ENCODE results near the gene MYH7.

MYH7 gene

DNA sequence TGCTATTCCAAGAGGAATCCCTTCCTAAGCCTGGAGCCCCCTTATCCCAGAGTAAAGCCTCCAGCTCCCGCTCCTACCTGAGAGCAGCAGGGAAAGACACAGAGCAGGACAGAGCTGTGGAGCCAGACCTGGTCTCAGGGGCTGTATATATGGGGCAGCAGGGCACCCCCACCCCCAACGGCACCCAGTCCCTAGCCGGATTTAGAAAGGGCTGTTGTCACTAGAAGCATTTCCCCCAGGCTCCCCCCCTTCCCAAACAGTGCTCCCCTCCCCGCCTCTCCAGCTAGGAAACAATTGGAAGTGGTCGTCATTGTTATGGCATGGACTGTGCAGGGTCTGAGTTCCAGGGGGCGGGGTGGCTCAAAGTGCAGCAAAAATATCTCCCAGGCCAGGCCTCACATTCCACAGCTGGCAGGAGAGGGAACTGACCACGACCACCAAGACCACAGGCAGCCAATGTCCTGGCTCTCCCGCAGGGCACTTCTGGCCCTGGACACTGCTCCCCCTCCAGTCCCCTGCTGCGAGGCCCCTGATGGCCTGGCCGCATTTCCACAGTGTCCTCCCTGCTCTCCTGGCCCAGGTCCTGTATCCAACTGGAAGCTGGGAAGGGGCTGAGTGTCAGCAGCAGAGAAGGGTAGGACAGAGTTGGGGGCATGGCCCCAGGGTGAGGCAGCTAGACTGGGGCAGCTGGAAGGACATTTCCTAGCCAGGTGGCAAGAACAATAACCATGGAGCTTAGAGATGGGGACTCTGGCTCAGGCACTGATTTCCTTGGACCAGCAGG, at the start of gene MYH7:
MYH7 (minus strand) TSS at position 118 of the 784 bp plus-strand sequence. CDS start 1,928 bp downstream, outside the sequence.
- no peak for DNase-seq

DNA sequence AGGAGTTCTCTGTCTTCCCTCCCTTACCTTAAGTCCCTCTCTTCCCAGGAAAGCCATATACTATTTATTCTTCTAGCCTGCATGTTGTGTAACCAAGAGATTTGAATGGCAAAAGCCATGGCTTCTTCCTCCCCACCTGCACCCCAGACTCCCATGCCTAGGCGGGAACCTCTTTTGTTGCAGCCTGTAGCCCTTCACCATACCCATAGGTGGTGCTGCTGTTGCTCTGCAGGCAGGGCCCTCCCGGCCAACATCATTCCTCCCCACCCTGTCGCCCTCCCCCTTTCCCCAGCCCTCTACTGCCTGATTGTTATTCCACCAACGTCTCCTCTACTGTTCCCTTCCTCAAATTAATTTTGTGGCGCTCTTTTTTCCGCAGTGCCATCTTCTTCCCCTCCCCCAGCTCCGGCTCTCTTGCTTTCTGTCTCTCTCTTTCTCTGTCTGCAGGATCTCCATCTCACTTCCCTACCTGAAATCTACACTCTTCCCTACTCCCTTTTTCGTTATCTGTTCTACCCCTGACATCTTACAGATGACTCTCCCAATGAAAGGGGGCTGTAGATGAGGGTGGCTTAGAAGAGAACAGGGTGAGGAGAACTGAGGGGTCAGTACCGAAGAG, 47.9 kb upstream of the MYH7 start:
- peak; percentile 73 for DNase-seq

DNA sequence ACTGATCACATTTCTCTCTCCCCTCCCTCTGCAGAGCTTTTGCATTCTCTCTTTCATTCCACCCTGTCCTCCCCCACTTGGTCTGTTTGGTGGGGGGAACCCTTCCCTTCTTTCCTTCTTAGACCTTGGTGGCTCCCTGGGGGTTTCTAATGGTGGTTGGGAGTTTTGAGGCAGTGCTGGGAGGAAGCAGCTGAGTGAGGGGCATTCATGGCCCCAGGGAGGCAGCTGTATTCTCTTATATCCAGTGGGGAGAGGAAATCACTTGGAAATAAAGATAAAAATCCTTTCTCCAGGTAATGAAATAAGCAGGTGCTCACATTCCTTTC, 47.3 kb upstream of the MYH7 start:
- DNase-seq = no peak

DNA sequence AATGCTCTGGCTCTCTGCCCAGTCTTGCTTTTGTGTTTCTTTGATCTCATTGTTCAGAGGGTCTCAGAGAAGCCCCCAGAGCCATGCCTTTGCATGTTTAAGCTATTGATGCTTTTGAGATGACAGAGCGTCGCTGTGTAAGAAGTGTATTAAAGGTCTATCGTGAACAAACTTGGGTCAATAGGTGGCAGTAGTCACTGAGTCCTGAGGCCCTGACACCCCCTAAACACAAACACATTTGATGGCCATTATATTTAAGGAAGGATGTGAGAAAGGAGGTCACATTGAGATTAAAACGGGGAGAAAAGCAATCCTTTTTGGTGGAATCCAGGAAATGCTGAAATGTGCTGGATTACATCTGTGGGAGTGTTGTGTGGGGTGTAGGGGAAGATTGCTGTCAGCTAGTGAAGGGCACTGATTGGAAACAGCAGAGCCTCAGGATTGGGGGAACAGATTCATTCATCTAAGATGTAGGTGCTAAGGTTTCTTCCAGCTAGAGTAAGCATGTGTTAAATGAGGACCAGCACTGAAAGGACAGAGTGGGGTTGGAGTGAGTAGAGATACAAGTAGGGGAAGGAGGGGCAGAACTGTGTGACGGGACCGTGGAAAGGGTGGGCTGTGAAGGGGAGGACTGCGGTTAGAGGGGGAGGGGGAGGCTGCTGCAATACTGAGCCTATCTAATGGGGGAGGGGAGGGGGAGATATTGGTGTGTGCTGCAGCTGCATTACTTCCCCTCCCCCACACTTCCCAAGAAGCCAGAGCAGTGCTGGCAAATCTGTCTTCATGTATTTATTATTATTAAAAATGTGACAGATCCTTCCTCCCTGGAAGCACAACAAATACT, 46.7 kb upstream of the MYH7 start:
- no peak for DNase-seq

DNA sequence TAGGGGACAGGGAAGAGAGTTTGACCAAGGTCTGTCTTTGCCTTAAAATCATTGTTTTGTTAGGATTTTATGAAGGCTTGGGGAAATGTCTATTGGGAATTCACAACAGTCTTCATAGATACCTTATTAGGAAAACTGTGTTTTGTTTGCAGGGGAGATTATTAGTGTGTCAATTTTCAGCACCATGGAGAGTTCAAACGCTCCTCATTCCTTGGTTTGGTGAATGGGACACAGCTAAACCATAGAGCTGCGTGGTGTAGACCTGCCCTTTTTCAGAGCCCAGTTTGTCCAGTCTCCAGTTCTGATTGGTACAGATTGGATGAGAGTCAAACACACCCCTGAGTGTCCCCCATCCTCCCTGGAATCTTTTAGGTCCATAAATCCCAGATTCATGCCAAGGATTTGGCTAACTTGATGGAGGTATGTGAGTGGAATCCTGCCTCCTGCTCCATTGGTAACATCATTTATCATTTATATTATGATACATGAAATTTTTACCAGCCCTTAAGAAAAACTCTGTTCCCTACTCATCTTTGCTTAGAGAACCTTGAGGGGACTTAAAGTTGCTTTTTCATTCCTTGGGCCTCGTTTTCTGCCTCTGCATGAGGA, 46.0 kb upstream of the MYH7 start:
- peak; percentile 10 for DNase-seq

DNA sequence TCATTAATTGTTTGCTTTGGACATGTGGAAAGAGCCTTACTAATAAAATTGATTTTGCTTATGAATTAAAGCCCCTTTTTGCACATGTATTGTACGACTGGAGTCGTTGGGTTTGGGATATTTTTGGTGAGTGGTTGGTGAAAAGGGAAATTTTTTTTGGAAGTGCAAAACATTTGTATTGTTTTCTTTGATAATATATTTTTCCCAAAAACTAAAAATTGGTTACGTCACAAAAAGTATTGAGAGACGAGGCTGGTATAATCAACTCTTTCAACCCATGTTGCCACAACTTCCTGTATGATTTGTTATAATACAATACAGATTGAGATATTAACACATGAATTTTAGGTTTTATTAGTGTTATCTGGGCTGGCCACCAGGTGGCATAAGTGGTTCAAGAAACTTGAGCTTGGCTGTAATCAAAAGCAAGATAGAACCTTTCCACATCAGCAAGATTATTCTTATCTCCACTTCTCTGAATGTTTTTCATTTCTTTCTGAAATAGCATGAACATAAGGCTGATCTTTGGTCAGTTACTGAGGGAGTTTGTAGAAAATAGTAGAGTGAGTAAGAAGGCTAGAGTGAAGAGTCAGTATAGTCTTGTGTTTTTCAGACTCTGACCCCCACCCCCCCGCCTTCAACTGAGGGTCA, 42.8 kb upstream of the MYH7 start:
- DNase-seq = peak; percentile 75

DNA sequence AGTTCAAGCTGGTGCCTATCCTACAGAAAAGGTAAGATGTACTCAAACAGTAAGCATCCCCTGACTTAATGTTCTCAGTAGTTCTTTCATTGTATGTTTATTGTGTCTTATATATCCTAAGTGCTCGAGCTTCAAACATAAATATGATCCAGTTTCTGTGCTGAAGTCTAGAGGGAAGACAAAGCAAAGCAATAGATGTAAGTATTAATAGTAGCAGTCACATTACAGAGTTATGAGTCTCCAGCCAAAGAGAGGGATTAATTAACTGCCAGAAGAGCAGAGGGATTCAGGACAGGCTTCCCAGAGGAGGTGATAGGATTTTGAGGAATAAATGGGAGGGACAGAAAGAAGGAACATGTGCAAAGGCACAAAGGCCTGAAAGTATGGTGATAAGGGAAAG, 35.5 kb upstream of the MYH7 start:
- DNase-seq = no peak

DNA sequence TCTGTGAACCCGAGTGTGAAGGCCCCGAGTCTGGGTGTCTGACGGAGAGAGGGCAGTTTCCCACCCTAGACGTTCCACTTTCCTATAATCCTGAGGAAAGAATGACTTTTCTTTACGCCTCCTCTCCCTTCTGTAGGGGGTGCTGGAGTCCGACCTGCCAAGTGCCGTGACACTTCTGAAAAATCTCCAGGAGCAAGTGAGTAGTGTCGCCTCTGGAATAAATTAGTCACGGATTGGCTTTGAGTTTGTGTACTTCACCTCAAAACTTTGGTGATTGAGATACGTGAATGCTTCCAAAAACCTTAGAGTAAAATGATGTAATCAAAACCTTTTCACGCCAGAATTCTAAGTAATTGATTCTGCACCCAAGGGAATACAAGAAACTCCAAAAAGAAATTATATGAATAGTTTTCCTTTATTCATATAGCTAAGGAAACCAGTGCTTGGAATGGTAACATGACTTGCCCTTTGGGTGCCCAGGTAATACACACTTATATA, 34.5 kb upstream of the MYH7 start:
- DNase-seq = no peak

DNA sequence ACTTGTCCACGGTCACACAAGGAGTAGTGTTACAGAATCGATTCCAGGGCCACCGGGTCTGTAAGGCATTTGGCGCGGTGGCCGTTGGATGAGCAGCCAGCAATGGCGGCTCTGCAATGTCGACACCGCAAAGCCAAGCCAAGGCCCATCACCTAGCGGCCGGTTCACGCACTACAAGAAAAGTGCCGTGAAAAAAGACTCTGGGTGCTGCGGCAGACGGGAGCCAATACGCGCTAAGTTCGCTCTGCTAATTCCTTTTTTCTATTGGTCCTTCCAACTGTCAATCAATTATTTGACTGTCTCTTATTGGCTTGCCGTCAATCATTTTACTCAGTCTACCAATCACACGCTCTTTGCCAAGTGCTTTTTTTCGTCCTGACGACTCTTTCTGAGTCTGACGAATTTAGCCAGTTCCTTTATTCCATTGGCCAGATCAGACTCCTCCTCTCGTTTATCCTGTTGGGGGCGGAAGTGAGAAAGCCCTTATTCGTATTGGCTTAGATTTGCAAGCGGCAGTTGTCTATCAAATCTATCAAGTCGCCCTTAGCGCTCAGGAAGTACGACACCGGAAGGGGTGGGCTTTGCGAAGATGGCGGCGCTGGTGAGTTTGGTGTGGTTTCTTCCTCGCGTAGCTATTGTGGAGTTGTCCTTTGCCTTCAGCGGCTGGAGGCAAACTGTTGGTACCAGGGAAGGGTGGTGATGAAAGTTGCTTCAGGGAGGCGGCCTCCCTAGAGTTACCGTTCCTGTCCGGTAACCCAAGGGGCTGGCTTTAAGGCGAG, 33.9 kb upstream of the MYH7 start, which contains the start of gene NGDN:
NGDN (plus strand) TSS at position 577 of the 779 bp plus-strand sequence; CDS start at position 590, 13 bp downstream.
- DNase-seq = peak; percentile 99

DNA sequence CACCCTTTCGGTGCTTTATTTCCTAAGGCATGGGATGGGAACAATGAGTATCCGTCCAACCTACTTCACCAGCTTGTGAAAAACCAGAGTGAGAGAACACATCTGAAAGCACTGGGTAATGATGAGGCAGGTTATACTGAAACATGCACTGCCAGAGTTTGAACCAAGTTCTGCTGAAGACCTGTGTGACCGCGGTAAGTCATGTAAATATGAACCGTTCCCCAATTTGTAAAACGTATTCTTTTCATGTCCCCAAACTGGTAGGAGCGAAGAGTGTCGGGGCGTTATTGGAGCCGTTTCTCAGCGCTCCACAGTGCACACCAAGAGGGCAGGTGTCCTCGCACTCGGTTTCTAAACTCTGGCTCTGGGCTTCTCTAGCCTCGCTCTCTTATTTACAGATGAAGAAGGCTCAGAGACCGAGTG, 33.3 kb upstream of the MYH7 start:
- DNase-seq = no peak

DNA sequence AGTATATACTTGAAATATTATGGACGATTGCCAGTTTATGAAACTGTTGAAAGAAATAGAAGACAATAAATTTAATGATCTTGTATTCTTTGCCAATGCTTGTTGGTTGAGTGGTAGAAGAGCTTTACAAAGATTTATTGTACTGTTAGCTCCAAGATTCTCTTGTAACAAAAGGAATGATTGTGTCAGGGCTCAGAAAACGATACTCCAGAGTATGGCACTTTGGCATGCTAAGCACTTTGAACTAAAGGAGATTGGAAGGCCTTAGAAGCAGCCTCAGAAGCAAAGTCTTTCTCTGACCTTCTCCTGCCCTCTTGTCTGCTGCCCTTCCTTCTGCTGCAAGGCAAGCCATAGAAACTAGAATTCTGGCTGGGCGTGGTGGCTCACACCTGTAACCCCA, 29.8 kb upstream of the MYH7 start:
- no peak for DNase-seq

DNA sequence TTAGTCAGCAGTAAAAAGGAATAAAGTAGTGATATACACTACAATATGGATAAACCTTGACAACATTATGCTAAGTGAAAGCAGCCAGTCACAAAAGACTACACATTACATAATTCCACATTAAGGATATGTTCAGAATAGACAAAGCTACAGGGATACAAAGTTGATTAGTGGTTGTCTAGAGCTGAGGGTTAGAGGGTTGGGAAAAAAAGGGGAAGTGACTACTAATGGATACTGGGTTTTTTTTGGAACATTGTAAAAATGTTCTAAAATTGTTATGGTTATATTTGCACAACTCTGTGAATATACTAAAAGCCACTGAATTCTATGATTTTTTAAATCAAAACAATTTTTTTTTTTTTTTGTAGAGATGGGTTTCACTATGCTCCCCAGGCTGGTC, 29.2 kb upstream of the MYH7 start:
- DNase-seq = no peak

DNA sequence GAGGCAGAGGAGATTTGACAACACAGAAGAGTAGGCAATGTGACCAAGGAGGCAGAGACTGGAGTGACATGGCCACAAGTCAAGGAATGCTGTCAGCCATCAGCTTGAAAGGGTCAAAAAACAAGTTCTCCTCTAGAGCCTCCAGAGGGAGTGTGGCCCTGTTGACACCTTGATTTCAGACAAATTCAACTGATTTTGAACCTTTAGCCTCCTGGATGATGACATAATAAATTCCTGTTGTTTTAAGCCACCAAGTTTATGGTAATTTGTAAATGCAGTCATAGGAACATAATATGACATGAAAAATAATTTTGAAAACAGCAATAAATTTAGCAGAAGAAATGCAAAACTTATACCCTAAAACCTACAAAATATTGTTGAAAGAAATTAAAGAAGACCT, 25.5 kb upstream of the MYH7 start:
- no peak for DNase-seq

DNA sequence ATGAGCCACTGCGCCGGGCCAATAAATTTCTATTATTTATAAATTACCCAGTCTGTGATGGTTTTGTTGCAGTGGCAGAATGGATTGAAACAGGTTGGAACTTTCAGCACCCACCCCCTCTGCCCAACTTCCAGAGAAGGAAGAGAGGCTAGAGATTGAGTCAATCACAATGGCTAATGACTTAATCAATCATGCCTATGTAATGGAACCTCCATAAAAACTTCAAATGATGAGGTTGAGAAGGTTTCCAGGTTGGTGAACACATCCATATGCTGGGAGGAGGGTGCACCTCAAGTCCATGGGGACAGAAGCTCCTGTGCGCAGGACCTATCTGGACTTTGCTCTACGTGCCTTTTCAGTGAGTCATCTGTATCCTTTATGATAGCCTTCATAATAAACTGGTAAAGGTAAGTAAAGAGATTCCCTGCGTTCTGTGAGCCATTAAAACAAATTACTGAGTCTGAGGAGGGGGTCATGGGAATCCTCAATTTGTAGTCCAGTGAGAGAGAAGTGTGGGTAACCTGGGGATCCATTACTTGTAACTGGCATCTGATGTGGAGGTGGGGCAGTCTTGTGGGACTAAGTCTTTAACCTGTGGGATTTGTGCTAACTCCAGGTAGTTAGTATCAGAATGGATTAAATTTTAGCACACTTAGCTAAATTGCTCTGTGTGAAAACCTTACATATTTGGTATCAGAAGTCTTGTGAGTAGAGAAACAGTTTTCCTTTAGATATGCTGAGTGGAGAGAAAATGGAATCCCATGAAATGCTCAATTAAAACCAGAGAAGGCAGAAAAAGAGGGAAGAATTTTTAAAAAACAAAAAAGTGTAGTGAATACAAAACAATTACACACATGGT, 22.4 kb upstream of the MYH7 start:
- peak; percentile 65 for DNase-seq

DNA sequence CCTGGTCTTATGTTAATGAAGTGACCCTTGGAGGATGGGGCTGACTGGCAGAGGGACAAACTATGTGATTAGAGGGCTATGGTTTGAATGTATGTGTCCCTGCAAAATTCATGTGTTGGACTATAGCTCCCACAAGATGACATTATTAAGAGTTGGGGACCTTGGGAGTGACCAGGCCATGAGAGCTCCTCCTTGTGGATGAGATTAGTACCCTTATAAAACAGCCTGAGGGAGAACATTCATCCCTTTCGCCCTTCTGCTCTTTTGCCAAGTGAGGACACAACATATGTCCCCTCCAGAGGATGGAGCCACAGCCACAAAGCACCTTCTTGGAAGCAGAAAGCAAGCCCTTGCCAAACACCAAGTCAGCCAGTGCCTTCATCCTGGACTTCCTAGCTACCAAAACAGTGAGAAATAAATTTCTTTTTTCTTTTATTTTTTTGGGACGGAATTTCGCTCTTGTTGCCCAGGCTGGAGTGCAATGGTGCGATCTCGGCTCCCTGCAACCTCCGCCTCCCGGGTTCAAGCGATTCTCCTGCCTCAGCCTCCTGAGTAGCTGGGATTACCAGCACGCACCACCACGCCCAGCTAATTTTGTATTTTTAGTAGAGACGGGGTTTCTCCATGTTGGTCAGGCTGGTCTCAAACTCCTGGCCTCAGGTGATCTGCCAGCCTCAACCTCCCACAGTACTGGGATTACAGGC, 21.6 kb upstream of the MYH7 start:
- DNase-seq = peak; percentile 24

DNA sequence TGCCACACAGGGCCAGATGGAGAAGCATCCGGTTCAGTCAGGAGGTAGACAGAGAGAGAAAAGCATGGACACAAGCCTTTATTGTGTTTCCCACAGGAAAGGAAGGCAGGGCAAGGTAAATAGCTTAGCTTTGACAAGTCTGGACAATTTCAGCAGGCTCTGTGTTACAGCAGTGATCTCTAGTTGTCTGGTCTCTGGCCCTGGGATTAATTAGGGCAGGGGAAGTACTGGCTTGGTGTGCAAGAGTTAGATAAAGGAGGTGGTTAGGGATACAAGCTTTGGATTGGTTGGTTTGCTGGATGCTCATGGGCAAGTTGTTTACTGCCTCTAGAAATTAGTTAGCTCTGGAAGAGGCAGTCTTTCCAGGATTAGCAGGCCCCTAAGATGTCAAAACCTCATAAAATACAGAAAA, 19.0 kb upstream of the MYH7 start:
- DNase-seq = no peak

DNA sequence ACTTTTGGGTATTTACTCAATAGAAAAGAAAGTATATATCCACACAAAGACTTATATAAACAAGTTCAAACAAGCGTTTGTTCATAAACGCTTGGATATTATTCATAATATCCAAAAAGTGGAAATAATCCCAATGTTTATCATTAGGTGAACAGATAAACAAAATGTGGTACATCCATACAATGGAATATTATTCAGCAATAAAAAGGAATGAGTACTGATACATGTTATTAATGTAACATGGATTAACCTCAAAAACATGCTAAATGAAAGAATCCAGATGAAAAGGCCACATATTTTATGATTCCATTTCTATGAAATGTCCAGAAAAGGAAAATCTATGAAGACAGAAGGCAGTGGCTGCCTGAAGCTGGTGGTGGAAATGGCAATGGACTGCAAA, 16.8 kb upstream of the MYH7 start:
- DNase-seq = no peak

DNA sequence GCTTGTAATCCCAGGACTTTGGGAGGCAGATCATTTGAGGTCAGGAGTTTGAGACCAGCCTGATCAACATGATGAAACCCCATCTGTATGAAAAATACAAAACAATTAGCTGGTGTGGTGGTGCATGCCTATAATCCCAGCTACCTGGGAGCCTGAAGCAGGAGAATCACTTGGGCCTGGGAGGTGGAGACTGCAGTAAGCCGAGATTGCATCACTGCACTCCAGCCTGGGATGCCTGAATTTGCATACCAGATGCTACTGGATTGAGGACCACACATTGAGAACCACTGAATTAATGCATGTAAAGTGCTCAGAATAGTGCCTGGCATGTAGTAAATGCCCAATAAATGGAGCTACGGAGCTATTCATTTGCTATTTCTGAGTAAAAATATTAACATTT, 14.9 kb upstream of the MYH7 start:
- DNase-seq = no peak

DNA sequence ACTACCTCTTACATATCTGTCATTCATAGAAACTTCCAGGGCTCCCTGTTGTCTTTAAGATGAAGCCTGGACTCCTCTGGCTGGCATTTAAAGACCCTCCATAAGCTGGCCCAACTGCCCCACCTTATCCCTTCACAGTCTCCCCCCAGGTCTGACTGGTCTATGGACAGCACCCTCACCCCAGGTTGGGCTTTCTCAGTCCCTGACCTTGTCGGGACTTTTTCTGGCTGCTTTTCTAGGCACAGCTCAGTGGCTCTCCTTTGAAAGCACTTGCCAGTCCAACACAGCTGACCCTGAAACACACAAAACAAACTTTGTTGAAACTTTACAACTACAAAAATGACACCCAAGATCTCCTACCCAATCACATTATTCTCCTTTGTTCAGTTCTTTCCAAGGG, 13.9 kb upstream of the MYH7 start:
- DNase-seq = no peak

Data from DMS53 (cell line).